ENCODE results near the gene KCTD8. TPM values are rescaled to one million over a fixed set of nuclear protein-coding genes. Genes with fewer than 3 reads are reported as not detected.
"Not testable (repeated sequence)": the region's sequence is repeated elsewhere in the genome, so short reads cannot be mapped to it uniquely, and the experiment has no call there.

Gene KCTD8
- polyA plus RNA-seq, 3 donors, result 2.6 to 4.0 (median 3.9) TPM

- not testable (repeated sequence) for DNase-seq (ENCODE audit: low read depth in 3 of 3, low spot score in 2 of 3)
These were observed 280.8 kb downstream of the KCTD8 start for GRCh38 chr4:44167766-44168165.

GRCh38 chr4:44165938-44166337 lies 282.7 kb downstream of the KCTD8 start:
- DNase-seq (ENCODE audit: low read depth in 3 of 3, low spot score in 2 of 3), result no peak

GRCh38 chr4:44162538-44163270 lies 285.9 kb downstream of the KCTD8 start:
- no peak for DNase-seq (ENCODE audit: low read depth in 3 of 3, low spot score in 2 of 3)

GRCh38 chr4:44161756-44162155 lies 286.9 kb downstream of the KCTD8 start:
- DNase-seq (ENCODE audit: low read depth in 3 of 3, low spot score in 2 of 3), result no peak

GRCh38 chr4:44160776-44161367 lies 287.7 kb downstream of the KCTD8 start:
- DNase-seq (ENCODE audit: low read depth in 3 of 3, low spot score in 2 of 3), result no peak

GRCh38 chr4:44159991-44160390 lies 288.6 kb downstream of the KCTD8 start:
- no peak for DNase-seq (ENCODE audit: low read depth in 3 of 3, low spot score in 2 of 3)

- no peak for DNase-seq (ENCODE audit: low read depth in 3 of 3, low spot score in 2 of 3)
These were observed 290.9 kb downstream of the KCTD8 start for GRCh38 chr4:44157611-44158277.

GRCh38 chr4:44150091-44150576 lies 298.5 kb downstream of the KCTD8 start:
- no peak for DNase-seq (ENCODE audit: low read depth in 3 of 3, low spot score in 2 of 3)

- DNase-seq (ENCODE audit: low read depth in 3 of 3, low spot score in 2 of 3), result no peak
These were observed 299.3 kb downstream of the KCTD8 start for GRCh38 chr4:44149282-44149681.

- no peak for DNase-seq (ENCODE audit: low read depth in 3 of 3, low spot score in 2 of 3)
These were observed 301.0 kb downstream of the KCTD8 start for GRCh38 chr4:44147571-44148075.

- no peak for DNase-seq (ENCODE audit: low read depth in 3 of 3, low spot score in 2 of 3)
These were observed 302.1 kb downstream of the KCTD8 start for GRCh38 chr4:44146516-44146915.

- no peak for DNase-seq (ENCODE audit: low read depth in 3 of 3, low spot score in 2 of 3)
These were observed 302.7 kb downstream of the KCTD8 start for GRCh38 chr4:44145868-44146267.

- no peak for DNase-seq (ENCODE audit: low read depth in 3 of 3, low spot score in 2 of 3)
These were observed 316.1 kb downstream of the KCTD8 start for GRCh38 chr4:44132526-44132925.

Other genes with a start within 250 kb of the KCTD8 start
- under 1 TPM; 0.17 to 0.38 (median 0.22) TPM for gene YIPF7, start 202.8 kb upstream of the KCTD8 start, polyA plus RNA-seq (ENCODE audit: insufficient read length in 3 of 3)
- 10 to 100 TPM; 28.9 to 29.0 (median 28.9) TPM for gene GUF1, start 229.6 kb upstream of the KCTD8 start, polyA plus RNA-seq (ENCODE audit: insufficient read length in 3 of 3)

Measured in right renal cortex interstitium (tissue), 3 donors.